ENCODE measurements around the gene L3MBTL4.
"Not testable (repeated sequence)": the region's sequence is repeated elsewhere in the genome, so short reads cannot be mapped to it uniquely, and the experiment has no call there.

L3MBTL4 gene

DNA sequence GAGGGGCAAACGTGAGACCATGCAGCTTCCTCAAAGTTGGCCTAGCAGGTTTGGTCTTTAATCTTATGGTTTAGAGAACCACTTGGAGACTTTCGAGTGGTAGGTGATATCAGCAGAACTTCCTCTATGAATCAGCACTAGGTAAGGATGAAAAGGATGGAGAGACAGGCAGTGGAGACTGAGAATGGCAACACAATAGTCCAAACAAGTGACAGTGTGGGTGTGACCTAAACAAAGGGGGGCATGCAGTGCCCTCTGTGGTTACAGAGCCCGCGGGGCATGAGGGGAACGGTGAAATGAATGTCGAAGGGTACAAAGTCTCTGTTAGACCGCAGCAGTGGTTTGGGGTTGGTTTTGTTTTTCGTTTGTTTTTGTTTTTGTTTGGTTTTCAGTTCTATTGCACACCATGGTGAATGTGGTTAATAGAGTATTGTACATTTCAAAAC is 143.9 kb downstream of the L3MBTL4 start (continued):
- TF ChIP-seq, protein P1, sequence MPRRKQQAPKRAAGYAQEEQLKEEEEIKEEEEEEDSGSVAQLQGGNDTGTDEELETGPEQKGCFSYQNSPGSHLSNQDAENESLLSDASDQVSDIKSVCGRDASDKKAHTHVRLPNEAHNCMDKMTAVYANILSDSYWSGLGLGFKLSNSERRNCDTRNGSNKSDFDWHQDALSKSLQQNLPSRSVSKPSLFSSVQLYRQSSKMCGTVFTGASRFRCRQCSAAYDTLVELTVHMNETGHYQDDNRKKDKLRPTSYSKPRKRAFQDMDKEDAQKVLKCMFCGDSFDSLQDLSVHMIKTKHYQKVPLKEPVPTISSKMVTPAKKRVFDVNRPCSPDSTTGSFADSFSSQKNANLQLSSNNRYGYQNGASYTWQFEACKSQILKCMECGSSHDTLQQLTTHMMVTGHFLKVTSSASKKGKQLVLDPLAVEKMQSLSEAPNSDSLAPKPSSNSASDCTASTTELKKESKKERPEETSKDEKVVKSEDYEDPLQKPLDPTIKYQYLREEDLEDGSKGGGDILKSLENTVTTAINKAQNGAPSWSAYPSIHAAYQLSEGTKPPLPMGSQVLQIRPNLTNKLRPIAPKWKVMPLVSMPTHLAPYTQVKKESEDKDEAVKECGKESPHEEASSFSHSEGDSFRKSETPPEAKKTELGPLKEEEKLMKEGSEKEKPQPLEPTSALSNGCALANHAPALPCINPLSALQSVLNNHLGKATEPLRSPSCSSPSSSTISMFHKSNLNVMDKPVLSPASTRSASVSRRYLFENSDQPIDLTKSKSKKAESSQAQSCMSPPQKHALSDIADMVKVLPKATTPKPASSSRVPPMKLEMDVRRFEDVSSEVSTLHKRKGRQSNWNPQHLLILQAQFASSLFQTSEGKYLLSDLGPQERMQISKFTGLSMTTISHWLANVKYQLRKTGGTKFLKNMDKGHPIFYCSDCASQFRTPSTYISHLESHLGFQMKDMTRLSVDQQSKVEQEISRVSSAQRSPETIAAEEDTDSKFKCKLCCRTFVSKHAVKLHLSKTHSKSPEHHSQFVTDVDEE (CRISPR knock-in tag; IDR thresholded peaks at IDR 0.05): no peak
- no peak for TF ChIP-seq ARNTL (CRISPR knock-in tag; IDR thresholded peaks at IDR 0.05; ENCODE audit: borderline replicate concordance, low read depth)
- no peak for TF ChIP-seq RARB (CRISPR knock-in tag; IDR thresholded peaks at IDR 0.05)
- no peak for TF ChIP-seq ZFP30 (CRISPR knock-in tag; IDR thresholded peaks at IDR 0.05)
- TF ChIP-seq ISL1 (CRISPR knock-in tag; IDR thresholded peaks at IDR 0.05): no peak
- TF ChIP-seq ZNF565 (CRISPR knock-in tag; conservative IDR thresholded peaks at IDR 0.05; ENCODE audit: low read depth): no peak
- TF ChIP-seq ZNF70 (CRISPR knock-in tag; IDR thresholded peaks at IDR 0.05): no peak
- no peak for TF ChIP-seq ZC3H10 (CRISPR knock-in tag; IDR thresholded peaks at IDR 0.05)

DNA sequence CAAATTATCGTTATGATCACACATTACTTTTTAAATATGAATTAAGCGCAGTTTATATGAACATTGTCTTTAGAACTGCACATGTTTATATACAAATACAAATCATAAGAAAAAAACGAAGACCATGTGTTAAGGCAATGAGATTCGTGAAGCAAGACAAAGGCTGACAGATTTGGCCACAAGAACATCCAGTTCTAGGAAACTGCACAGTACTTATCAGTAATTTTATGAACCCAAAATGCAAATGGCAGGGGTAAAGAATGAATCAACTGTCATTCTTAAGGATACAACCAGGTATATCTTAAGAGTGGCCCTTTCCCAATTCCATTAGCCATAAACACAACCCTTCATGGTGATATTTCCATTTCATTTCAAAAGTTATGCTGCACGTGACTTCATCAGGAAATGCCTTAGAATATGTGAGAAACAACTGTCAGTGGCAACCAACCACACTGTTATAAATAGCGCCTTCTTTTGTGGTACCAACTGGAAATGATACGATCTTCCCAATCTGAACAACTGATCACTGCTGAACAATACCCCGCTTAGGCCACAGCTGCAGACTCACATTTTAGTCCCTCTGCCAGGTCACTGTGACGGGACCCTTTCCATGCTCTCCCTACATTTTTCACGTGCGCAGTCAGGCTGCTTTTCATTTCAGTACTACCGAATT is 144.9 kb downstream of the L3MBTL4 start:
- no peak for ATAC-seq
- TF ChIP-seq ISL1 (CRISPR knock-in tag; IDR thresholded peaks at IDR 0.05) (no peak), ZFP3 (CRISPR knock-in tag; IDR thresholded peaks at IDR 0.05) (no peak), BACH2 (CRISPR knock-in tag; IDR thresholded peaks at IDR 0.05; ENCODE audit: borderline replicate concordance) (no peak), ZNF70 (CRISPR knock-in tag; IDR thresholded peaks at IDR 0.05) (no peak), SNAI2 (CRISPR knock-in tag; IDR thresholded peaks at IDR 0.05) (no peak), CSDC2 (CRISPR knock-in tag; IDR thresholded peaks at IDR 0.05) (no peak), CREB5 (CRISPR knock-in tag; IDR thresholded peaks at IDR 0.05; ENCODE audit: low read depth) (no peak), ZFP30 (CRISPR knock-in tag; IDR thresholded peaks at IDR 0.05) (no peak), GLIS3 (CRISPR knock-in tag; IDR thresholded peaks at IDR 0.05) (no peak), RARB (CRISPR knock-in tag; IDR thresholded peaks at IDR 0.05) (no peak), ZC3H10 (CRISPR knock-in tag; IDR thresholded peaks at IDR 0.05) (no peak), ZNF565 (CRISPR knock-in tag; conservative IDR thresholded peaks at IDR 0.05; ENCODE audit: low read depth) (no peak)
- TF ChIP-seq, protein P2, sequence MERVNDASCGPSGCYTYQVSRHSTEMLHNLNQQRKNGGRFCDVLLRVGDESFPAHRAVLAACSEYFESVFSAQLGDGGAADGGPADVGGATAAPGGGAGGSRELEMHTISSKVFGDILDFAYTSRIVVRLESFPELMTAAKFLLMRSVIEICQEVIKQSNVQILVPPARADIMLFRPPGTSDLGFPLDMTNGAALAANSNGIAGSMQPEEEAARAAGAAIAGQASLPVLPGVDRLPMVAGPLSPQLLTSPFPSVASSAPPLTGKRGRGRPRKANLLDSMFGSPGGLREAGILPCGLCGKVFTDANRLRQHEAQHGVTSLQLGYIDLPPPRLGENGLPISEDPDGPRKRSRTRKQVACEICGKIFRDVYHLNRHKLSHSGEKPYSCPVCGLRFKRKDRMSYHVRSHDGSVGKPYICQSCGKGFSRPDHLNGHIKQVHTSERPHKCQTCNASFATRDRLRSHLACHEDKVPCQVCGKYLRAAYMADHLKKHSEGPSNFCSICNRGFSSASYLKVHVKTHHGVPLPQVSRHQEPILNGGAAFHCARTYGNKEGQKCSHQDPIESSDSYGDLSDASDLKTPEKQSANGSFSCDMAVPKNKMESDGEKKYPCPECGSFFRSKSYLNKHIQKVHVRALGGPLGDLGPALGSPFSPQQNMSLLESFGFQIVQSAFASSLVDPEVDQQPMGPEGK (CRISPR knock-in tag; IDR thresholded peaks at IDR 0.05; ENCODE audit: borderline replicate concordance): no peak
- TF ChIP-seq, protein P1 (CRISPR knock-in tag; IDR thresholded peaks at IDR 0.05): no peak

DNA sequence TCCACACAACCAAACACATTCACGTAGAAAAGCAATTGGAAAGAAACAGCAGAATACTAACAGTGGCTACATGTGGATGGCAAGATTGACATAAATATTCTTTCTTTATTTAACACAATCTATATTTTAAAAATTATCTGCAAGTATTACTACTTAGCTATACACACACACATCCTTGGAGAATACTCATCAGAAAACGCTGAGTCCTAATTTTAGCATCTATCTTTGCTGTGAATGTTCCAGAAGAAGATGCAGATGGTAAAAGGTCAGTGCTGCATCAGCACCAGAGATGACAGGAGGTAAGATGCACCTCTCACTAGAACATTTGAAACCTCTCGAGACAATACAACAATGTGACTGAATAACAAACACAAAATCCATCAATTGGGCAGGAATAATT is 148.5 kb downstream of the L3MBTL4 start:
- no peak for TF ChIP-seq ZFP30 (CRISPR knock-in tag; IDR thresholded peaks at IDR 0.05)
- no peak for TF ChIP-seq ESRRG (CRISPR knock-in tag; IDR thresholded peaks at IDR 0.05)
- no peak for TF ChIP-seq ZNF565 (CRISPR knock-in tag; conservative IDR thresholded peaks at IDR 0.05; ENCODE audit: low read depth)
- no peak for TF ChIP-seq BACH2 (CRISPR knock-in tag; IDR thresholded peaks at IDR 0.05; ENCODE audit: borderline replicate concordance)
- no peak for ATAC-seq

DNA sequence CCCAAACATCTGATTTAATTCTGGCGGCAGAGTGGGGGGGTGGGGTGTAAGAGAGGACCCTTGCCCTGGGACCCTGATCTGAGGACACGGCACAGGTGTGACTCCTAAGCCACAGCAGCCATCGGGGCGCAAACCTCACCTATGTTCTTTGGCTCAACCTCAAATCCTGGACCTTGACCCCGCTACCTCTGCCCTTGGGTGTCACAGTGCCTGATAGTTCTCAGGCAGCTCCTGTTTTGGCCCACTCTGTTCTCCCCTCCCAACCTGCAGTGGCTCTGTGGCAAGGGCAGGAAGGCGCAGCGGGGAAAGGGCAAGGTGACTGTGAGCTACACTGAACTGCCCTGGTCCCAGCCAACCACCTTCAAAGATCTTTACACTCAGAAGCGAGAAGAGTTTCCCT is 152.8 kb downstream of the L3MBTL4 start:
- no peak for ATAC-seq
- TF ChIP-seq ZNF565 (CRISPR knock-in tag; conservative IDR thresholded peaks at IDR 0.05; ENCODE audit: low read depth) (no peak), CSRNP3 (CRISPR knock-in tag; IDR thresholded peaks at IDR 0.05) (no peak), GLIS3 (CRISPR knock-in tag; IDR thresholded peaks at IDR 0.05) (no peak), ZFP3 (CRISPR knock-in tag; IDR thresholded peaks at IDR 0.05) (no peak), ESRRG (CRISPR knock-in tag; IDR thresholded peaks at IDR 0.05) (no peak)
- TF ChIP-seq, protein P1 (CRISPR knock-in tag; IDR thresholded peaks at IDR 0.05): no peak

- ATAC-seq: not testable (repeated sequence)
Observed at GRCh38 chr18:6259324-6259723, 155.4 kb downstream of the L3MBTL4 start.
